Erythroblast (primary cell): ENCODE data around the gene FGR.
"Not testable (repeated sequence)": the region's sequence is repeated elsewhere in the genome, so short reads cannot be mapped to it uniquely, and the experiment has no call there.

Source experiments
- DNase-seq, 2 experiments: peaks; one replicate each; lab custom pipeline; 2025; lab: John Stamatoyannopoulos, UW
- GATA1 ChIP-seq: IDR thresholded peaks from 2 replicates; pipeline ENCODE4 v1.6.1; 2011; ENCODE audit warnings: low read depth, mild to moderate bottlenecking, control low read depth, low read length, moderate library complexity
- POLR2A ChIP-seq: IDR thresholded peaks from 2 replicates; pipeline ENCODE4 v1.6.1; 2011; ENCODE audit warnings: mild to moderate bottlenecking, low read length

The FGR gene

DNA sequence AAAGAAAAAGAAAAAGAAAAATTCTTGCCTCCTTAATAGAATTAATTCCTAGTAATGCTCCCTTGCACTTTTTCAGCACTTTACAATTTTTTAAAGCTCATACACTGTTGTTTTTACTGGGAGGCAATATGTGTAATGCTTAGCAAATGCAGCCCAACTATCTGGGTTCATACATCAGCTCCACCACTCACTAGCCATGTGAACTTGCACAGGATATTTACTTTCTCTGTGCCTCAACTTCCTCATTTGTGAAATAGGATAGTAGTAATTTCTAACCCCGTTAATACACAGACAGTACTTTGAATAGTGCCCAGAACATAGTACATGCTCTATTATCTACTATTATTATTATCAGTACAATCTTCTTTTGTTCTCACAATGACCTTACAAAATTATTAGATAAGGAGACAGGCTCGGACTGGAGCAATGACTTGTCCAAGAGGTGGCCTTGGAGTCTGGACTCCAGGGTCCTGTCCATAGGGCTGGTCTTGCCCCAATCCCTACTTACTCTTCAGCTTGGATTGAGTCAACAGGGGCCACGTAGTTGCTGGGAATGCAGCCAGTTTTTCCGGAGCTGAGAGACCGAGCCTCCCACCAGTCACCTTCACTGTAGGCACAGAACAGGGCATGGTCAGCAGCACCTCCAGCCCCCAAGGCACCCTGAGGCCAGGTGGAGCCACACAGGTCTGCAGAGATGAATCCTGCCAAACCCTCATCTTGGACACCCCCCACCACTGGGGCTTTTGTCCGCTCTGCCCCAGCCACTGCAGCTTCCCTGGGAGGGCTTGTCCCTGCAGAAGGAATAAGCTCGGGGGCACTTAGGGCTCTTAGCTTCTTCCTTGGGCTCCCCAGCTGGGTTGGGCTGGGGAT, 13.7 kb downstream of the FGR start:
- no peak for DNase-seq
- TF ChIP-seq POLR2A (no peak), GATA1 (no peak)

DNA sequence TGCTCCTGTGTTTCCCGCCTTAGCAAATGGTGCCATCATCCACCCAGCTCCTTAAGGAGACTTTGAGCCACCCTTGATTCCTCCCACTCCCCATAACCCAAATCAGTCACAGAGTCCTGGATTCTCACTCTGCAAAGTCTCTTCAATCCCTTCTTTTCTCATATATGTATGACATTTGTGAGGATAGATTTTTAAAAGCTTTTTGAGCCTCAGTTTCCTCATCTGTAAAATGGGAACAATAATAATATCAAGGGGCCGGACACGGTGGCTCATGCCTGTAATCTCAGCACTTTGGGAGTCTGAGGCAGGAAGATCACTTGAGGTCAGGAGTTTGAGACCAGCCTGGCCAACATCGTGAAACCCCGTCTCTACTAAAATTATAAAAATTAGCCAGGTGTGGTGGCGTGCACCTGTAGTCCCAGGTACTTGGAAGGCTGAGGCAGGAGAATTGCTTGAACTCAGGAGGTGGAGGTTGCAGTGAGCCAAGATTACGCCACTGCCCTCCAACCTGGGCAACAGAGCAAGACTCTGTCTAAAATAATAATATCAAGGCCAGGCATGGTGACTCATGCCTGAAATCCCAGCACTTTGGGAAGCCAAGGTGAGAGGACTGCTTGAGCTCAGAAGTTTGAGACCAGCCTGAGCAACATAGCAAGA, 15.1 kb downstream of the FGR start:
- DNase-seq = not testable (repeated sequence)

DNA sequence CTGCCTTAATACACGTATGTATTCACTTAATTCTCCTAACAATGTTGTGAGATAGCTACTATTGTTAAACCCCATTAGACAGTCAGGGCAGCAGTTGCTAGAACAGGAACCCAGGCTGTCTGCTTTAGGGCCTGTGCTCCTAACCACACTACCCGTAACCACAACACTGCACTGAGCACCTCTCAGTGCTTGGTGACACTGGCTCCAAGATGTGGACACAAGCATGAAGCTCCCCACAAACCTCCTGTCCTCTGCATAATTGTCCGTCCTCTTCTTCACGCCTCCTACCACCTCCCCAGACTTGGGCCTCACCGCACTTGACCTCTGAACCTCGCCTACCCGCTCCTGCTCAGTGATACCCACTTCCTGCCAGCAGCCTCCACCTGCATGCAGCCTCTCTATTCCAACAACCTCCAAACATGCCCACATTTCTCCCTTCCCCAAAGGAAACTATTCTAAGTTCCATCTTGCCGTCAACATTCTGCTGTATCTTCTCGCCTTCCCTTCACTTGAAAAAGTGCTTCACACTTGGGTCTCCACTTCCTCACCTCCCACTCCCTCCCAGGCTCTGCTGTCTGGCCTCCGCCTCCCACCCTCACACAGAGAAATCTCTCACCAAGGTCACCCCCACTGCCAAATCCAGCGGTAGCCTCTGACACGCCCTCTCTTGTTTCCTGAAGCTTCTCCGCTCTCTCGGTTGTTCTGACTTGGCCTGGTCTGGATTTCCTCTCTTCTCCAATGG, 16.5 kb downstream of the FGR start:
- DNase-seq = no peak
- no peak for TF ChIP-seq POLR2A
- no peak for TF ChIP-seq GATA1

DNA sequence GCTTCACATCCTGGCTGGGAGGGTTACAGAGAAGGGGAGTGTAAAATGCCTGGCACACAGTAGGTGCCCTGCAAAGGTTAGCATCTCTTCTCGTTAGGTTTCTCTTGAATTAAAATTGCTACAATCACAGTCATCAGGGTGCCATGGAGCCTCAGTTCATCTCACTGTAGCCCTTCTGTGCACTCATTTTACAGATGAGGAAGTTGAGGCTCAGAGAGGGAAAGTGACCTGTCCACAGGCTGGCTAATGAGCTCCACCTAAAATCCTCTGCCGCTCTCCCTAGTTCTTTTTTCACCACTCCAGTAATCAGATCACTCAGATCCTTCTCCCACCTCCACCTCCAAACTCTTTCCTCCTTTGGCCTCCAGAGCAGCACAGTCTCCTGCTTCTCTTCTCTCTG, 17.6 kb downstream of the FGR start:
- DNase-seq = no peak
- TF ChIP-seq POLR2A = no peak
- TF ChIP-seq GATA1 = no peak

DNA sequence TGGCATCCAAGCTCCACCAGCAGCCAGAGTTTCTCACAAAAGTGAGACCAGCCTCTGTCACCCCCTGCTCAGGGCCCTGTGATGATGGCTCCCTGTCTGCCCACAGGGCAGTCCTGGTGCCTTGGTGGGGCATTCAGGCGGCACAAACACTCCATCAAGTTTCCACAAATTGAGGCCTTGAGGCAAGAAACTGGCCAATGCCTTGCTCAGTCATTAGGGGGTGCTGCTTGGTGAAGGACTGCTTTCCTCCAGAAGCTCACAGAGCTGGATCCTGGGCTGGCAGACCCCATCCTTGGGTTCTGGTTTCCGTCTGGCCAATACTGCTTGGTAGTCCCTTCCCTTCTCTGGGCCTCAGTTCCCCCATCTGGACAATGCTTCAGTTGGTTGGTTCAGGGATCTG, 18.5 kb downstream of the FGR start:
- TF ChIP-seq GATA1 (no peak), POLR2A (no peak)
- no peak for DNase-seq

DNA sequence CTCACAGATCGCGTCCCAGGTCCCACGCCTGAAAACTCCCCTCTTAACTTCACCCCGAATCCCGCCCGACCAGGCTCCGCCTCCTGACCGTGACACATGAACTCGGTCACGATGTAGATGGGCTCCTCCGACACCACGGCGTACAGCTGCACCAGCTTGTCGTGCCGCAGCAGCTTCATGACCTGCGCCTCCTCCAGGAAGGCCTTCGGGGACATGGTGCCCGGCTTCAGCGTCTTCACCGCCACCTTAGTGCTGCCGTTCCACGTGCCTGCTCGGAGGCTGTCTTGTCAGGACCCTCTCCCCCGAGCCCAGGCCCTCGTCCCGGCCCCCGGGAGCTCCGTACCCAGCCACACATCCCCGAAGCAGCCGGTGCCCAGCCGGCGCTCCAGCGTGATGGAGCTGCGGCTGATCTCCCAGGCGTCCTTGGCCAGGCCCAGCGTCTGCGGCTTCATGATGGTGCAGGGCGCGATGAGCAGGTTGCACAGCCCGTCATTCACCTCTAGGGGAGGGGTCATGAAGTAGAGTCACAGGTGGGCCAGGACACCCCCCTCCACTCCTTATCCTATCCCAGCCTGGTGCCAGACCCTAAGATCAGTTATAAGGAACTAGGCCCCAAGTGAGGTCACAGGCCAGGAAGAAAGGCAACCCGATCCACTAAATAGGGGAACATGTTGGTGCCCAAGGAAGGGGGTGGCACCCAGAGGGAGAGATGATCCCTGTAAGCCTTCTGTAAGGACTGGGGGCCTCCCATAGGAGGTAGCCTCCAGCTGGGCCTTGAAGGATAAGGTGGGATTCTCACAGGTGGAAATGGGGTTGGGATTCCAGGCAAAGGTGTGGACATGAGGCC, 19.4 kb downstream of the FGR start:
- TF ChIP-seq GATA1 (no peak), POLR2A (no peak)
- DNase-seq = no peak

DNA sequence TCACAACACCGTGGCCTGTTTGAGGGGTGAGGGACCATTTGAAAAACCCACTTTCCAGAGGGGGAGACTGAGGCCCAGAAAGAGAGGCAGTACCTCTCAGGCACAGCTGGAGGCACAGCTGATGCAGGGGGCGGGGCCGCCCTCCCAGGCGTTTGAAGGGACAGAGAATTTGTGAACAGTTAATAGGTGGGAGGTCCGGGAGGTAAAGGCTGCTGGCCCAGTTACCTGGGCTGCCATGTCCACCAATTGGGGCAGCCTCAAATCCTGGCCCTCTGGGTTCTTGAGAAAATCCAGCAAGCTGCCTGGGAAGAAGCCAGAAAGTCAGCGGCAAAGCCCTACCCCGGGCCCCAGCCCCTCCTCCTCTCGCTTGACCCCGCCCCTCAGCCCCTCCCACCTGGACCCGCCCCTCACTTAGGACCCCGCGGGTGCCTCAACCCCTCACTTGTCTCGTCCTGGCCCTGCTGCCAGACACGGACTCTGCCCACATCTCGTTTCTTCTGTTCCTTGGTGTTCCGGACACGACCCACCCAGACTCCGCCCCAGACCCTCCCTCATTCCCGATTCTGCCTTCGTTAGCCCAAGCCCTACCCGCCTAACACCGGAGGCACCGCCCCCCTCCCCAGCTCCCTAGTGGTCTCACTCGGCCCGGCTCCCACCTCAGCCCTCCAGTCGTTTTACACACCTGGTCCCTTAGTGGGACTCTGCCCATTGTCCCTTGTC, 20.2 kb downstream of the FGR start:
- DNase-seq = no peak
- no peak for TF ChIP-seq GATA1
- TF ChIP-seq POLR2A = no peak

DNA sequence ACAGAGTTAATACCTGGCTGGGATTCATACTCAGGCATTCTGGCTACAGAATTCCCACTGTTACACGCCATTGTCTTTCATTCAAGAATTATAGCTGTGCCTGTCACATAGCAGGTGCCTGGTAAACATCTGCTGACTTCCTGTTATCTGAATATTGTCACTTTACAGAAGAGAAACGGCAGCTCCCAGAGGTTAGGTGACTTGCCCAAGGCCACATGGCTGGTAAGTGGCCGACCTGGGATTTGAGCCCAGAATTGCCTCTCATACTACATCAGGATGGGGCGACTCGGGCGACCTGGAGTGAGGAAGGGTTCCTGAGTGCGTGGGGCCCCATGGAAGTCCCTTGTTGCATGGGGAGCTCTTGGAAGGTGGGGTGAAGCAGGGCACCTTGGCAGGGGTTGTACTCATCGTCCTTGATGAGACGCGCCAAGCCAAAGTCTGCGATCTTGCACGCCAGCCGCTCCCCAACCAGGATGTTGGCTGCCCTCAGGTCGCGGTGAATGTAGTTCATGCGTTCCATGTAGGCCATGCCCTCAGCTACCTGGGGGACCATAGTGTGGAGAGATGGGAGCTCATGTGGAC, 20.9 kb downstream of the FGR start:
- TF ChIP-seq GATA1 (no peak), POLR2A (no peak)
- DNase-seq = no peak

DNA sequence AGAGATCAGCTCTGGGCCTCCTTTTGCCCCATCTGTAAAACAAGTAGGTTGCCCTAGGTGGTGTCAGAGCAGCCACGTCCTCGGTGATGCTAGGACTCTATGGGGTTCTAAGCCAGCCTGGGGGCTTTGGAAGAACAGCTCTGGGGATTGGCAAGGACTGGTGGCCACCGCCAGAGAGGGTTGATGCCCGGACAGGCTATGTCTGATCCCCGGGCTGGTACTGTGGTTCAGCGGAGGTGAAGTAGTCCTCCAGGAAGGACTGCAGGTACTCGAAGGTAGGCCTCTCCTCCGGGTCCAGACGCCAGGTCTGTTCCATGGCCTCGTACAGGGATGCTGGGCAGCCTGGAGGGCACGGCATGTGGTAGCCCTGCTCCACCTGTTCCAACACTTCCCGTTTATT, 22.3 kb downstream of the FGR start:
- TF ChIP-seq POLR2A (no peak), GATA1 (no peak)

DNA sequence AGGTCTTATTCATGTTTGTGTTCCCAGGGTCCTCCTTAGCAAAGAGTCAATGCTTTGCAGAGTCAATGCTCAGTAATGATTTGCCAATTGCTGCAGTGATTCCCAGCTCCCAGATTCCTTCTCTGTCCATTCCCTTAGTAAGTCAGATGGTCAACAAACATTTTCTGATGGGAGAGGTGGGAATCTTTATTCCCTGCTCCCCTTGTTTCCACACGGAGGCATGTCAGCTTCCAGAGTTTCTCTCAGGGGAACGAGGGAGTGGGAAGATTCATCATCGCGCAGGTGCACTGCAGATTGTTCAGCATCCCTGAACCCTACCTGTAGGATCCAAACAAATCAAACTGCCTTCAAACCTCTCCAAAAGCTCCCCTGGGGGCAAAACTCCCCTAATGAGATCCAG, 23.5 kb downstream of the FGR start:
- TF ChIP-seq GATA1 (no peak), POLR2A (no peak)
- DNase-seq = no peak

More for the DNA sequence above, 22.3 kb downstream of the FGR start:
- no peak for DNase-seq

DNA sequence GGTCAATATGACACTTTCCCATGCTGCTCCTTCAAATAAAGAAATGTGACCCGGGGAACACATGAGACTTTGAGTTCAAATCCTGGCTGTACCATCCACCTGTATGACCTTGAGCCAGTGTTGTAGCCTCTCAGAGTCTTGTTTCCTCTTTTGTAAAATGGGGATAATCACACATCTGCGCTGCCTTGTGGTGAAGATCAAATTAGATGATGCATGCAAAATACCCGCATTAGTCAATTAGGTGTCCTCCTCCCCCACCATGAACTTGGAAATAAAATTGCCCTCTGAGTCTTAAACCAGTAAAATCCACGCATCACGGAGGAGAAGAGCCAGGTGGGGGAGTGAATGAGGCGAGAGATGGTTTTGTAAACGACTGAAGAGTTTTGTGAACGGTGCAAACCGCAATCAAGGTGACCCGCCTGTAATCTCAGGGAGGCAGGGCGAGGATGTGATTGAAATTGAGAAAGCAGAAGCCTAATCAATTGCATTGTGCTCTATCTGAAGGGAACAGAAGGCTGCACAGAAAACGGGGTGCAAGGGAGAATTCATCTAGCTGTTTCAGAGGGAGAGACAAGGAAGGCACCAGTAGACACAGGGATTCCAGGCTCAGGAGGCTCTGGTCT, 25.3 kb downstream of the FGR start:
- TF ChIP-seq GATA1 = no peak
- TF ChIP-seq POLR2A = no peak
- DNase-seq = no peak

DNA sequence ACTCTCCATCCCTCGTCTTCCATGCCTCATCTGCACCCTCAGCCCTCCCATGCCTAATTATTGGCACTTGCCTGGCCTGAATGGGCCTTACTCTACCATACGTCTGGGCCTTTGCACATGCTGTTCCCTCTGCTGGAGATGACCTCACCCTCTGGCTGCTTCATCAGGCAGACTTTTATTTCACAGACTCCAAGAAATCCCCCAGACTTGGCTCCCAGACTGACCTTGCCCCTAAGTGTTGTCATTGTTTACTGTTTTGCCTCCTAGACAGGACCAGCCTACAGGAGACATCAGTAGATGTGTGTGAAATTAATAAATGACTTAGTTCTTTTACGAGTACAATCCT, 25.8 kb downstream of the FGR start:
- TF ChIP-seq GATA1 = no peak
- no peak for TF ChIP-seq POLR2A
- peak in 1 of 2 experiments; percentile 44 for DNase-seq
